HEK293 (cell line): ENCODE data around the gene CENATAC.
A peak's percentile ranks its signal among the peaks of the same experiment; 100 is the strongest.

Experiments
- CTCF ChIA-PET: fragments of 350-600 bp; formaldehyde crosslinking; extraction: SDS; loops from one replicate; lab custom pipeline; 2021; ENCODE audit warnings: antibody characterized with exemption; lab: Yijun Ruan, JAX
- POLR2A ChIA-PET: fragments of 300-600 bp; formaldehyde crosslinking; extraction: SDS; loops from one replicate; lab custom pipeline; 2020; ENCODE audit warnings: antibody characterized with exemption, inconsistent platforms; lab: Yijun Ruan, JAX
- H3K27ac ChIP-seq: fragments of 200-500 bp; sonication (Bioruptor generic); 2 replicates; pipeline ENCODE4 v1.5.1; 2014; ENCODE audit warnings: low read depth, low read length, control low read depth, inconsistent platforms; ENCODE audit errors: extremely low read depth
- H3K36me3 ChIP-seq, 2 experiments: fragments of 200-500 bp in 1 of 2; sonication (Bioruptor generic) in 1 of 2; 1 replicate in 1 of 2; 2 replicates in 1 of 2; pipeline ENCODE4 v1.5.1; 2014 to 2017; ENCODE audit warnings: inconsistent platforms in 2 of 2, low read length in 2 of 2; ENCODE audit not compliant: control insufficient read depth in 2 of 2, insufficient read depth in 1 of 2
- H3K4me1 ChIP-seq: fragments of 200-500 bp; sonication (Bioruptor generic); 2 replicates; pipeline ENCODE4 v1.5.1; 2014; ENCODE audit warnings: mild to moderate bottlenecking, low read length, inconsistent platforms; ENCODE audit not compliant: control insufficient read depth, insufficient read depth
- H3K4me3 ChIP-seq: 2 replicates; pipeline ENCODE4 v1.5.1; 2011; ENCODE audit warnings: low read depth, mild to moderate bottlenecking, control low read depth, low read length, moderate library complexity
- H3K9me3 ChIP-seq: fragments of 200-500 bp; sonication (Bioruptor generic); 2 replicates; pipeline ENCODE4 v1.5.1; 2014; ENCODE audit warnings: low read depth, low read length, inconsistent platforms; ENCODE audit not compliant: control insufficient read depth, insufficient read depth
- BCL11B ChIP-seq: fragments of 450-650 bp; formaldehyde crosslinking; IDR thresholded peaks from 2 replicates; pipeline ENCODE4 v1.5.1; 2016; ENCODE audit warnings: low read depth, missing biosample characterization, missing genetic modification characterization
- ZBTB1 ChIP-seq: fragments of 450-650 bp; formaldehyde crosslinking; IDR thresholded peaks from 2 replicates; pipeline ENCODE4 v1.5.1; 2016; ENCODE audit warnings: missing biosample characterization, missing genetic modification characterization
- ZBTB17 ChIP-seq: fragments of 450-650 bp; formaldehyde crosslinking; IDR thresholded peaks from 2 replicates; pipeline ENCODE4 v1.5.1; 2016; ENCODE audit warnings: missing biosample characterization, missing genetic modification characterization
- ZBTB7A ChIP-seq: fragments of 450-650 bp; formaldehyde crosslinking; IDR thresholded peaks from 2 replicates; pipeline ENCODE4 v1.5.1; 2016; ENCODE audit warnings: low read depth, missing biosample characterization, missing genetic modification characterization
- ZFHX2 ChIP-seq: fragments of 450-650 bp; formaldehyde crosslinking; conservative IDR thresholded peaks from 2 replicates; pipeline ENCODE4 v1.5.1; 2016; ENCODE audit warnings: missing biosample characterization, missing genetic modification characterization
- ZNF10 ChIP-seq: fragments of 450-650 bp; formaldehyde crosslinking; IDR thresholded peaks from 2 replicates; pipeline ENCODE4 v1.5.1; 2017; ENCODE audit warnings: missing biosample characterization, missing genetic modification characterization
- ZNF112 ChIP-seq: fragments of 450-650 bp; formaldehyde crosslinking; IDR thresholded peaks from 2 replicates; pipeline ENCODE4 v1.5.0; 2017; ENCODE audit warnings: missing biosample characterization, missing genetic modification characterization
- ZNF114 ChIP-seq: fragments of 450-650 bp; formaldehyde crosslinking; IDR thresholded peaks from 2 replicates; pipeline ENCODE4 v1.5.0; 2017; ENCODE audit warnings: missing biosample characterization, missing genetic modification characterization
- ZNF121 ChIP-seq: fragments of 450-650 bp; formaldehyde crosslinking; IDR thresholded peaks from 2 replicates; pipeline ENCODE4 v1.5.1; 2016; ENCODE audit warnings: missing biosample characterization, missing genetic modification characterization
- ZNF335 ChIP-seq: fragments of 450-650 bp; formaldehyde crosslinking; conservative IDR thresholded peaks from 2 replicates; pipeline ENCODE4 v1.5.1; 2016; ENCODE audit warnings: missing biosample characterization, missing genetic modification characterization
- ZNF362 ChIP-seq: fragments of 450-650 bp; formaldehyde crosslinking; IDR thresholded peaks from 2 replicates; pipeline ENCODE4 v1.5.1; 2016; ENCODE audit warnings: missing biosample characterization, missing genetic modification characterization
- ZNF416 ChIP-seq: fragments of 450-650 bp; formaldehyde crosslinking; IDR thresholded peaks from 2 replicates; pipeline ENCODE4 v1.5.1; 2016; ENCODE audit warnings: missing biosample characterization, missing genetic modification characterization
- ZNF423 ChIP-seq: fragments of 450-650 bp; formaldehyde crosslinking; IDR thresholded peaks from 2 replicates; pipeline ENCODE4 v1.5.1; 2016; ENCODE audit warnings: missing biosample characterization, missing genetic modification characterization
- ZNF501 ChIP-seq: fragments of 450-650 bp; formaldehyde crosslinking; IDR thresholded peaks from 2 replicates; pipeline ENCODE4 v1.5.1; 2016; ENCODE audit warnings: missing biosample characterization, missing genetic modification characterization
- ZNF626 ChIP-seq: fragments of 450-650 bp; sonication (Bioruptor Pico); formaldehyde crosslinking; IDR thresholded peaks from 2 replicates; pipeline ENCODE4 v1.5.1; 2018; ENCODE audit warnings: missing biosample characterization, missing genetic modification characterization, inconsistent platforms
- ZNF76 ChIP-seq: fragments of 450-650 bp; formaldehyde crosslinking; IDR thresholded peaks from 2 replicates; pipeline ENCODE4; 2016; ENCODE audit warnings: low read depth, missing biosample characterization, missing genetic modification characterization, borderline replicate concordance
- ZSCAN23 ChIP-seq: fragments of 450-650 bp; formaldehyde crosslinking; IDR thresholded peaks from 2 replicates; pipeline ENCODE4 v1.5.1; 2016; ENCODE audit warnings: missing biosample characterization, missing genetic modification characterization
- TF ChIP-seq, protein P1 (sequence below): fragments of 450-650 bp; formaldehyde crosslinking; IDR thresholded peaks from 2 replicates; pipeline ENCODE4 v1.5.1; 2017; ENCODE audit warnings: missing biosample characterization, missing genetic modification characterization
- TF ChIP-seq, protein P2 (sequence below): fragments of 450-650 bp; formaldehyde crosslinking; IDR thresholded peaks from 2 replicates; pipeline ENCODE4 v1.5.1; 2016; ENCODE audit warnings: missing biosample characterization, missing genetic modification characterization
- TF ChIP-seq, protein P3 (sequence below): fragments of 450-650 bp; formaldehyde crosslinking; IDR thresholded peaks from 2 replicates; pipeline ENCODE4 v1.5.1; 2016; ENCODE audit warnings: missing biosample characterization, missing genetic modification characterization
- TF ChIP-seq, protein P4 (sequence below): fragments of 450-650 bp; formaldehyde crosslinking; IDR thresholded peaks from 2 replicates; pipeline ENCODE4 v1.5.0; 2017; ENCODE audit warnings: missing biosample characterization, missing genetic modification characterization, borderline replicate concordance

The CENATAC gene

GRCh38 chr11:119025099-119025473, 27.1 kb downstream of the CENATAC start:
- POLR2A ChIA-PET, result interaction anchor here (1.0 to 1.9 kb wide), 3 partner anchors 11 to 71 kb away, joined by 4 to 6 read pairs (median 4); no protein-coding TSS in a partner anchor
- H3K36me3 ChIP-seq, result peaks cover 0 to 85% of the 10 kb centered on the region in 2 experiments; a peak in 2 of 3 replicates

GRCh38 chr11:119025541-119025940, 27.6 kb downstream of the CENATAC start:
- Histone ChIP-seq H3K36me3 (peaks cover 0 to 83% of the 10 kb centered on the region in 2 experiments; a peak in 2 of 3 replicates), H3K27ac (no peak overlapping the region), H3K4me1 (no peaks in the 10 kb centered on the region), H3K9me3 (no peaks in the 10 kb centered on the region), H3K4me3 (no peak overlapping the region)
- CTCF ChIA-PET, result no interaction called here
- no peak for TF ChIP-seq ZNF114 (tag by site-specific recombination)
- TF ChIP-seq, protein P1, sequence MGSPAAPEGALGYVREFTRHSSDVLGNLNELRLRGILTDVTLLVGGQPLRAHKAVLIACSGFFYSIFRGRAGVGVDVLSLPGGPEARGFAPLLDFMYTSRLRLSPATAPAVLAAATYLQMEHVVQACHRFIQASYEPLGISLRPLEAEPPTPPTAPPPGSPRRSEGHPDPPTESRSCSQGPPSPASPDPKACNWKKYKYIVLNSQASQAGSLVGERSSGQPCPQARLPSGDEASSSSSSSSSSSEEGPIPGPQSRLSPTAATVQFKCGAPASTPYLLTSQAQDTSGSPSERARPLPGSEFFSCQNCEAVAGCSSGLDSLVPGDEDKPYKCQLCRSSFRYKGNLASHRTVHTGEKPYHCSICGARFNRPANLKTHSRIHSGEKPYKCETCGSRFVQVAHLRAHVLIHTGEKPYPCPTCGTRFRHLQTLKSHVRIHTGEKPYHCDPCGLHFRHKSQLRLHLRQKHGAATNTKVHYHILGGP, result no peak
- no peak for TF ChIP-seq ZNF423 (tag by site-specific recombination)
- no peak for TF ChIP-seq ZNF335 (tag by site-specific recombination)
- TF ChIP-seq BCL11B, result no peak
- no peak for TF ChIP-seq ZBTB7A (tag by site-specific recombination)
- no peak for TF ChIP-seq ZBTB17 (tag by site-specific recombination)
- TF ChIP-seq ZNF362, result no peak
- no peak for TF ChIP-seq ZBTB1 (tag by site-specific recombination)
- TF ChIP-seq, protein P2, sequence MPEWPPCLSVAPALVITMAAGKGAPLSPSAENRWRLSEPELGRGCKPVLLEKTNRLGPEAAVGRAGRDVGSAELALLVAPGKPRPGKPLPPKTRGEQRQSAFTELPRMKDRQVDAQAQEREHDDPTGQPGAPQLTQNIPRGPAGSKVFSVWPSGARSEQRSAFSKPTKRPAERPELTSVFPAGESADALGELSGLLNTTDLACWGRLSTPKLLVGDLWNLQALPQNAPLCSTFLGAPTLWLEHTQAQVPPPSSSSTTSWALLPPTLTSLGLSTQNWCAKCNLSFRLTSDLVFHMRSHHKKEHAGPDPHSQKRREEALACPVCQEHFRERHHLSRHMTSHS (tag by site-specific recombination), result no peak
- TF ChIP-seq, protein P3, sequence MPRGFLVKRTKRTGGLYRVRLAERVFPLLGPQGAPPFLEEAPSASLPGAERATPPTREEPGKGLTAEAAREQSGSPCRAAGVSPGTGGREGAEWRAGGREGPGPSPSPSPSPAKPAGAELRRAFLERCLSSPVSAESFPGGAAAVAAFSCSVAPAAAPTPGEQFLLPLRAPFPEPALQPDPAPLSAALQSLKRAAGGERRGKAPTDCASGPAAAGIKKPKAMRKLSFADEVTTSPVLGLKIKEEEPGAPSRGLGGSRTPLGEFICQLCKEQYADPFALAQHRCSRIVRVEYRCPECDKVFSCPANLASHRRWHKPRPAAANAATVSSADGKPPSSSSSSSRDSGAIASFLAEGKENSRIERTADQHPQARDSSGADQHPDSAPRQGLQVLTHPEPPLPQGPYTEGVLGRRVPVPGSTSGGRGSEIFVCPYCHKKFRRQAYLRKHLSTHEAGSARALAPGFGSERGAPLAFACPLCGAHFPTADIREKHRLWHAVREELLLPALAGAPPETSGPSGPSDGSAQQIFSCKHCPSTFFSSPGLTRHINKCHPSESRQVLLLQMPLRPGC (tag by site-specific recombination), result no peak
- TF ChIP-seq ZSCAN23, result no peak
- TF ChIP-seq ZNF501 (tag by site-specific recombination), result no peak
- TF ChIP-seq ZNF76, result no peak
- TF ChIP-seq ZNF10 (tag by site-specific recombination), result no peak
- no peak for TF ChIP-seq ZNF121 (tag by site-specific recombination)
- no peak for TF ChIP-seq ZNF416 (tag by site-specific recombination)
- TF ChIP-seq, protein P4, sequence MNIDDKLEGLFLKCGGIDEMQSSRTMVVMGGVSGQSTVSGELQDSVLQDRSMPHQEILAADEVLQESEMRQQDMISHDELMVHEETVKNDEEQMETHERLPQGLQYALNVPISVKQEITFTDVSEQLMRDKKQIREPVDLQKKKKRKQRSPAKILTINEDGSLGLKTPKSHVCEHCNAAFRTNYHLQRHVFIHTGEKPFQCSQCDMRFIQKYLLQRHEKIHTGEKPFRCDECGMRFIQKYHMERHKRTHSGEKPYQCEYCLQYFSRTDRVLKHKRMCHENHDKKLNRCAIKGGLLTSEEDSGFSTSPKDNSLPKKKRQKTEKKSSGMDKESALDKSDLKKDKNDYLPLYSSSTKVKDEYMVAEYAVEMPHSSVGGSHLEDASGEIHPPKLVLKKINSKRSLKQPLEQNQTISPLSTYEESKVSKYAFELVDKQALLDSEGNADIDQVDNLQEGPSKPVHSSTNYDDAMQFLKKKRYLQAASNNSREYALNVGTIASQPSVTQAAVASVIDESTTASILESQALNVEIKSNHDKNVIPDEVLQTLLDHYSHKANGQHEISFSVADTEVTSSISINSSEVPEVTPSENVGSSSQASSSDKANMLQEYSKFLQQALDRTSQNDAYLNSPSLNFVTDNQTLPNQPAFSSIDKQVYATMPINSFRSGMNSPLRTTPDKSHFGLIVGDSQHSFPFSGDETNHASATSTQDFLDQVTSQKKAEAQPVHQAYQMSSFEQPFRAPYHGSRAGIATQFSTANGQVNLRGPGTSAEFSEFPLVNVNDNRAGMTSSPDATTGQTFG (tag by site-specific recombination), result no peak
- POLR2A ChIA-PET, result interaction anchor here (1.0 to 1.9 kb wide), 3 partner anchors 10 to 71 kb away, joined by 4 to 6 read pairs (median 4); no protein-coding TSS in a partner anchor

More at GRCh38 chr11:119025099-119025473, 27.1 kb downstream of the CENATAC start:
- CTCF ChIA-PET, result no interaction called here
- TF ChIP-seq ZFHX2 (tag by site-specific recombination), result 0 out of 2 replicates have a peak, but pooled peaks have one; percentile 28
- TF ChIP-seq ZNF626 (tag by site-specific recombination), result no peak
- no peak for TF ChIP-seq ZNF112 (tag by site-specific recombination)
- no peaks in the 10 kb centered on the region for H3K9me3 ChIP-seq
- no peaks in the 10 kb centered on the region for H3K4me1 ChIP-seq
- H3K4me3 ChIP-seq, result no peak overlapping the region
- no peak overlapping the region for H3K27ac ChIP-seq
